ENCODE results near the gene AMPD1.

AMPD1 gene

GRCh38 chr1:114700036-114700600 lies 4.8 kb upstream of the AMPD1 start:
- in situ Hi-C loops (cut with MboI; ENCODE audit: low sequenced_read_pairs): no loop called here

- in situ Hi-C loops (cut with MboI; ENCODE audit: low sequenced_read_pairs): no loop called here
These were observed 1.5 kb upstream of the AMPD1 start for GRCh38 chr1:114696810-114697209.

GRCh38 chr1:114694540-114695310 lies 621 bp downstream of the AMPD1 start:
- in situ Hi-C loops (cut with MboI; ENCODE audit: low sequenced_read_pairs): no loop called here

- in situ Hi-C loops (cut with MboI; ENCODE audit: low sequenced_read_pairs): no loop called here
These were observed 2.4 kb downstream of the AMPD1 start for GRCh38 chr1:114692947-114693346.

- in situ Hi-C loops (cut with MboI; ENCODE audit: low sequenced_read_pairs): no loop called here
These were observed 4.3 kb downstream of the AMPD1 start for GRCh38 chr1:114691061-114691460.

GRCh38 chr1:114690148-114690547 lies 5.2 kb downstream of the AMPD1 start:
- in situ Hi-C loops (cut with MboI; ENCODE audit: low sequenced_read_pairs): no loop called here

GRCh38 chr1:114688526-114688925 lies 6.8 kb downstream of the AMPD1 start:
- in situ Hi-C loops (cut with MboI; ENCODE audit: low sequenced_read_pairs): no loop called here

- in situ Hi-C loops (cut with MboI; ENCODE audit: low sequenced_read_pairs): no loop called here
These were observed 9.5 kb downstream of the AMPD1 start for GRCh38 chr1:114685851-114686250.

- in situ Hi-C loops (cut with MboI; ENCODE audit: low sequenced_read_pairs): no loop called here
These were observed 17.7 kb downstream of the AMPD1 start for GRCh38 chr1:114677691-114678090.

GRCh38 chr1:114676115-114676514 lies 19.2 kb downstream of the AMPD1 start:
- in situ Hi-C loops (cut with MboI; ENCODE audit: low sequenced_read_pairs): no loop called here

GRCh38 chr1:114671939-114672275 lies 23.4 kb downstream of the AMPD1 start:
- in situ Hi-C loops (cut with MboI; ENCODE audit: low sequenced_read_pairs): no loop called here

GRCh38 chr1:114671011-114671938 lies 24.1 kb downstream of the AMPD1 start:
- in situ Hi-C loops (cut with MboI; ENCODE audit: low sequenced_read_pairs): no loop called here

GRCh38 chr1:114670083-114671010 lies 25.0 kb downstream of the AMPD1 start:
- in situ Hi-C loops (cut with MboI; ENCODE audit: low sequenced_read_pairs): no loop called here

- in situ Hi-C loops (cut with MboI; ENCODE audit: low sequenced_read_pairs): no loop called here
These were observed 25.7 kb downstream of the AMPD1 start, which contains the start of gene DENND2C for GRCh38 chr1:114669562-114670082. TSS of gene DENND2C (minus strand) at chr1:114670049. CDS start at chr1:114625984, 44,065 bp downstream.

- in situ Hi-C loops (cut with MboI; ENCODE audit: low sequenced_read_pairs): no loop called here
These were observed 26.4 kb downstream of the AMPD1 start for GRCh38 chr1:114668784-114669561.

GRCh38 chr1:114668373-114668772 lies 27.0 kb downstream of the AMPD1 start:
- in situ Hi-C loops (cut with MboI; ENCODE audit: low sequenced_read_pairs): no loop called here

- in situ Hi-C loops (cut with MboI; ENCODE audit: low sequenced_read_pairs): no loop called here
These were observed 28.4 kb downstream of the AMPD1 start for GRCh38 chr1:114666954-114667353.

- in situ Hi-C loops (cut with MboI; ENCODE audit: low sequenced_read_pairs): no loop called here
These were observed 35.1 kb downstream of the AMPD1 start for GRCh38 chr1:114660238-114660637.

GRCh38 chr1:114651893-114652292 lies 43.5 kb downstream of the AMPD1 start:
- in situ Hi-C loops (cut with MboI; ENCODE audit: low sequenced_read_pairs): no loop called here
